OCI-LY1 (cell line): ENCODE data around the gene NAA16.

Experiments
- H2AFZ ChIP-seq: fragments of 200-600 bp; sonication (generic), shearing (Covaris generic); 2 replicates; pipeline ENCODE4 v1.6.0; 2014; ENCODE audit warnings: antibody characterized with exemption, mild to moderate bottlenecking, low read length
- H3F3A ChIP-seq: fragments of 200-600 bp; sonication (generic), shearing (Covaris generic); 2 replicates; pipeline ENCODE4 v1.6.0; 2014; ENCODE audit warnings: mild to moderate bottlenecking, antibody characterized with exemption, low read length, moderate library complexity; ENCODE audit not compliant: insufficient read depth
- H3K27ac ChIP-seq: fragments of 200-600 bp; sonication (generic); 2 replicates; pipeline ENCODE4 v1.5.1; 2014; ENCODE audit warnings: low read length, mixed run types, mild to moderate bottlenecking, low read depth; ENCODE audit not compliant: poor library complexity, severe bottlenecking
- H3K27me3 ChIP-seq: fragments of 200-600 bp; sonication (generic); 2 replicates; pipeline ENCODE4 v1.6.0; 2014; ENCODE audit warnings: antibody characterized with exemption, mild to moderate bottlenecking, low read length, moderate library complexity; ENCODE audit not compliant: insufficient read depth
- H3K36me3 ChIP-seq: fragments of 200-600 bp; sonication (generic); 2 replicates; pipeline ENCODE4 v1.6.1; 2014; ENCODE audit warnings: mild to moderate bottlenecking, antibody characterized with exemption, low read length, moderate library complexity, mixed read lengths; ENCODE audit not compliant: insufficient read depth
- H3K4me1 ChIP-seq: fragments of 200-600 bp; sonication (generic); 2 replicates; pipeline ENCODE4 v1.5.1; 2014; ENCODE audit warnings: mild to moderate bottlenecking, low read length, moderate library complexity; ENCODE audit not compliant: insufficient read depth, severe bottlenecking
- H3K4me2 ChIP-seq: fragments of 200-600 bp; sonication (generic), shearing (Covaris generic); 2 replicates; pipeline ENCODE4 v1.6.1; 2014; ENCODE audit warnings: low read length
- H3K4me3 ChIP-seq: fragments of 200-600 bp; sonication (generic); 2 replicates; pipeline ENCODE4 v1.5.1; 2014; ENCODE audit warnings: low read length, low read depth, mild to moderate bottlenecking, mixed read lengths; ENCODE audit not compliant: poor library complexity, severe bottlenecking
- H3K79me2 ChIP-seq: fragments of 200-600 bp; shearing (Covaris generic); 2 replicates; pipeline ENCODE4 v1.6.1; 2016; ENCODE audit warnings: mixed run types, low read length, mixed read lengths; ENCODE audit not compliant: insufficient read depth
- H3K9ac ChIP-seq: fragments of 200-600 bp; sonication (generic), shearing (Covaris generic); 2 replicates; pipeline ENCODE4 v1.6.1; 2014; ENCODE audit warnings: mild to moderate bottlenecking, low read length, mixed read lengths
- H3K9me2 ChIP-seq: fragments of 200-600 bp; sonication (generic), shearing (Covaris generic); 2 replicates; pipeline ENCODE4 v1.6.1; 2014; ENCODE audit warnings: low read depth, mild to moderate bottlenecking, low read length, mixed read lengths
- H3K9me3 ChIP-seq: fragments of 200-600 bp; shearing (Covaris generic); 2 replicates; pipeline ENCODE4 v1.6.1; 2014; ENCODE audit warnings: low read length, mixed read lengths
- H4K20me1 ChIP-seq: fragments of 200-600 bp; sonication (generic), shearing (Covaris generic); 2 replicates; pipeline ENCODE4 v1.6.0; 2016; ENCODE audit warnings: mild to moderate bottlenecking, low read length; ENCODE audit not compliant: insufficient read depth
- EZH2 ChIP-seq: fragments of 200-600 bp; sonication (generic), shearing (Covaris generic); IDR thresholded peaks from 2 replicates; pipeline ENCODE4 v1.8.0; 2017; ENCODE audit warnings: borderline replicate concordance, mixed run types, mild to moderate bottlenecking, antibody characterized with exemption, low read length, moderate library complexity, mixed read lengths
- TF ChIP-seq, protein P1 (sequence below): fragments of 200-600 bp; sonication (generic), shearing (Covaris generic); IDR thresholded peaks from 2 replicates; pipeline ENCODE4 v1.5.1; 2017; ENCODE audit warnings: mild to moderate bottlenecking, antibody characterized with exemption, low read length, moderate library complexity, mixed read lengths

NAA16 gene

DNA sequence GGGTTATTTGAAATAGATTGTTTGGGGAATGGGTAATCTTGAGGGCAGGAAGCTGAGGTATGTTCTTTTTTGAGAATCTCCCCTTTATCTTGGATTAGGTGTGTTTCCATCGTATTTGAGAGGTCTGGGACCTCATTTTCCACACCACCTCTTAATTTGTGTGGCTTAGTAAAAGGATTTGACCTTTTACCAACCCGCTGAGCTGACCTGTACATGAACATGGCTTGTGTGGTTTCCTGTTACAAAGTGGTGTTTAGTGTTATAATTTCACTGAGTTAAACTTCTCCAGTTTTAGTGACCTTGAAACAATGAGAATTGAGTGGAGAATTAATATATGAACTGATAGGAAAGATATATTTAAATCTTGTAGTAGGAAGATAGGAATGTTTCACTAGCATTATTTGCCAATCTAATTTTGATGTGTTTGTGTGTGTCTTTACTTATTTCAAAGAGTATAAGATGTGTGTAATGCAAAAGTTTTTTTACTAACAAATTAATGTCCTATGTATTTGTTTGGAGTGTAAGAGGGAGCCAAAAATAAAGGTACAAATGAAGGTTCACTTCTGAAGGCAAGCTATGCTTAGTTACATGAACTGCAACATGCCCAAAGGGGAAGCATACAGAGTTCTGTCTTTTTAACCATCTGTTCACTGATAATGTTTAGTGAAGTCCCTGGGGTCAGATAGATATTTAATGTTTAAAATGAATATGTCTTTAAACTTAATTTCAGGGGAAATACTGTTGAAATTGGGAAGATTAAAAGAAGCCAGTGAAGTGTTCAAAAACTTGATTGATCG is 17.1 kb downstream of the NAA16 start:
- no peak overlapping the region for H3K4me2 ChIP-seq
- H3K4me1 ChIP-seq, result peaks cover 6% of the 10 kb centered on the region
- no peak overlapping the region for H2AFZ ChIP-seq
- no peaks in the 10 kb centered on the region for H3K27me3 ChIP-seq
- H3K36me3 ChIP-seq, result peaks cover 89% of the 10 kb centered on the region
- no peak overlapping the region for H3K9ac ChIP-seq
- TF ChIP-seq EZH2, result no peak
- TF ChIP-seq, protein P1, sequence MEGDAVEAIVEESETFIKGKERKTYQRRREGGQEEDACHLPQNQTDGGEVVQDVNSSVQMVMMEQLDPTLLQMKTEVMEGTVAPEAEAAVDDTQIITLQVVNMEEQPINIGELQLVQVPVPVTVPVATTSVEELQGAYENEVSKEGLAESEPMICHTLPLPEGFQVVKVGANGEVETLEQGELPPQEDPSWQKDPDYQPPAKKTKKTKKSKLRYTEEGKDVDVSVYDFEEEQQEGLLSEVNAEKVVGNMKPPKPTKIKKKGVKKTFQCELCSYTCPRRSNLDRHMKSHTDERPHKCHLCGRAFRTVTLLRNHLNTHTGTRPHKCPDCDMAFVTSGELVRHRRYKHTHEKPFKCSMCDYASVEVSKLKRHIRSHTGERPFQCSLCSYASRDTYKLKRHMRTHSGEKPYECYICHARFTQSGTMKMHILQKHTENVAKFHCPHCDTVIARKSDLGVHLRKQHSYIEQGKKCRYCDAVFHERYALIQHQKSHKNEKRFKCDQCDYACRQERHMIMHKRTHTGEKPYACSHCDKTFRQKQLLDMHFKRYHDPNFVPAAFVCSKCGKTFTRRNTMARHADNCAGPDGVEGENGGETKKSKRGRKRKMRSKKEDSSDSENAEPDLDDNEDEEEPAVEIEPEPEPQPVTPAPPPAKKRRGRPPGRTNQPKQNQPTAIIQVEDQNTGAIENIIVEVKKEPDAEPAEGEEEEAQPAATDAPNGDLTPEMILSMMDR, result no peak
- H3K9me3 ChIP-seq, result no peaks in the 10 kb centered on the region
- 0 out of 2 replicates have a peak, but pooled peaks cover 3% of the 10 kb centered on the region for H3K79me2 ChIP-seq
- H4K20me1 ChIP-seq, result no peaks in the 10 kb centered on the region
- no peak overlapping the region for H3K4me3 ChIP-seq
- H3K9me2 ChIP-seq, result no peaks in the 10 kb centered on the region
- no peaks in the 10 kb centered on the region for H3F3A ChIP-seq
- H3K27ac ChIP-seq, result no peak overlapping the region

DNA sequence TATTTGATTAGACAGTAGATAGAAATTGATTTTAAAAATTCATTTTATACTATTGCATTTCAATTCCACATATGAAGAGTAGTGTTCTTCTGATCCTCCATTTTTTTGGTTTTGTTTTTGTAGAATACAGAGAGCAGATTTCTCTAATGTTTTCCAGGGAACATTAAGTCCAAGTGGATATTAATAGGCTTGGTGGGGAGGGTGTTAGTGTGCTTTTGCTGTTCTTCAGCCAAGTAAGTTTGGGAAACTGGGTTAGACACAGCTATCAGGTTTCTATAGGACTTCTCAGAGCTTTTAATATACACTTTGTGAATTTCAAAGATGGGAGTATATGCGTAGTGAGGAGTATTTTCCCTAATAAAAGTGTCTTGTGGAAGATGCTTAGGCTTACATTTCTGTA is 21.8 kb downstream of the NAA16 start:
- Histone ChIP-seq H3K9ac (no peak overlapping the region), H4K20me1 (no peaks in the 10 kb centered on the region), H3K27ac (no peak overlapping the region), H3F3A (no peaks in the 10 kb centered on the region), H3K9me2 (no peaks in the 10 kb centered on the region), H3K36me3 (peaks cover 91% of the 10 kb centered on the region; the same call in 1 of the 2 replicates), H3K9me3 (no peaks in the 10 kb centered on the region), H3K4me1 (peaks cover 4% of the 10 kb centered on the region), H3K4me2 (no peak overlapping the region), H2AFZ (no peak overlapping the region), H3K27me3 (no peaks in the 10 kb centered on the region), H3K79me2 (0 out of 2 replicates have a peak, but pooled peaks cover 3% of the 10 kb centered on the region), H3K4me3 (no peak overlapping the region)
- no peak for TF ChIP-seq EZH2
- TF ChIP-seq, protein P1, result no peak

DNA sequence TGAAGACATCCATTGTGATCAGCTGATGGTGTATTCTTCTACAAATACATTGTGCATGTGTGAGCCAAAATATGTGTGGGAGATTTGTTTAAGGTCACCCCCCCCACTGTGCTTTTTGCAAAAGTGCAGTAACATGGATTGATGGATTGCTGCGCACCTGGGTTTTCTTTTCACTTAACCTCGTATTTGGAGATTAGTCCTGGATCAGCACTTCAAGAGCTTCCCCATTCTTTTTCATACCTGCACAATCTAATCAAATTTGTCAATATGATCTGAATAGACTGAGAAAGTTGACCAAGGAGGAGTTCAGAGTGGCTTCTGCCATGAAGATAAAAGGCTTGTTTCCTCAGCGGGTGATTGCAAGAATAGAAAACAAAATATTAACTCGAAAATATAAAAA is 23.7 kb downstream of the NAA16 start:
- Histone ChIP-seq H4K20me1 (no peaks in the 10 kb centered on the region), H3K9me3 (no peaks in the 10 kb centered on the region), H3F3A (no peaks in the 10 kb centered on the region), H3K4me3 (no peak overlapping the region), H3K36me3 (peaks cover 90% of the 10 kb centered on the region; the same call in 1 of the 2 replicates), H2AFZ (no peak overlapping the region), H3K4me1 (no peaks in the 10 kb centered on the region), H3K9ac (no peak overlapping the region), H3K9me2 (no peaks in the 10 kb centered on the region), H3K79me2 (0 out of 2 replicates have a peak, but pooled peaks cover 1% of the 10 kb centered on the region), H3K27ac (no peak overlapping the region), H3K4me2 (no peak overlapping the region), H3K27me3 (no peaks in the 10 kb centered on the region)
- TF ChIP-seq, protein P1, result no peak
- TF ChIP-seq EZH2, result no peak
